A172 (cell line): ENCODE measurements around the gene USB1. TPM values are rescaled to one million over a fixed set of nuclear protein-coding genes. Genes with fewer than 3 reads are reported as not detected.
A peak's percentile ranks its signal among the peaks of the same experiment; 100 is the strongest.

Experiments used
- DNase-seq: peaks from one replicate; pipeline ENCODE4 v3.0.0-alpha.2; 2015; ENCODE audit warnings: low spot score
- total RNA-seq: library from RNA; depleted of rRNA; stranded (reverse); fragments of >200 nt; shearing (Covaris generic); gene quantifications from 2 replicates; pipeline ENCODE4 v1.2.3, GENCODE V29; 2014

USB1 gene
- total RNA-seq, 1 experiment from 2014 or later: 20.6 TPM

- DNase-seq: no peak
These were observed 17.6 kb downstream of the USB1 start for GRCh38 chr16:58018803-58019202.

GRCh38 chr16:58019866-58020538 lies 18.8 kb downstream of the USB1 start:
- DNase-seq: no peak

DNA sequence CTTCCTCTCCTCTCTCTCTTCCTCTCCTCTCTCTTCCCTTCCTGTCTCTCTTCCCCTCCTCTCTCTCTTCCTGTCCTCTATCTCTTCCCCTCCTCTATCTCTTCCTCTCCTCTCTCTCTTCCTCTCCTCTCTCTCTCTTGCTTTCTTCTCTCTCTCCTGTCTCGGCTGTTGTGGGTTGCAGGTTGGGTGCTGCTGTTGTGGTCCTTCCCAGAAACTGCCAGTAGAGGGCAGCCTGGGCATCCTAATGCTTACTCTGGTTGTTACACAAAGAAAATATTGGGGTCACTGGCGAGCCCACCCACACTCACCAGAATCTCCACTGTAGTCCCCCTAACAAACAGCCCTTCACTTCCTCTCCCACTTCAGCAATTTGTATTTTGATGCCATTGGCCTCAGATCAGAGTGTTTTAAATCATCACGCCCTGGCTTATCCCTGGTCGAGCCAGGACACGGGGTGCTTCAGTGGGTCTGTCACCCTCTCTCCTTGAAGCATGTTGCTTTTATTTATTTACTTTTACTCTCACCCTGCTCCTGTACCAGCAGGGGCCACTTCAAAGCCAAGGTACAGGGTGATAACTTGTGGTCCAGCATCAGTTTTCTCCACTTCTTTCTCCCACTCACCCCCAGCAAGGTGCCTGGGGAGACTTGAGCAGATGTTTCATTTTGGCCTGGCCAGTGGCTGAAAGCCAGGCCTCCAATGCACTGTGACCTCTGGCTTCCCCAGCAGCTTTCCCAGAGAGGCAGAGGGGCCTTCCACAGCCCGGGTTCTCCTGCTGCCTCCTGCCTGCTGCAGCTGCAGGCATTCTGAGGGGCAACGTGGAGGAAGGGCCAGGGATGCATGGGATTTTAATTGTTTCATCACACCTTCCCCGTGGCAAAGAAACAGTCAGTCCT lies 19.7 kb downstream of the USB1 start:
- DNase-seq: peak; percentile 43

DNA sequence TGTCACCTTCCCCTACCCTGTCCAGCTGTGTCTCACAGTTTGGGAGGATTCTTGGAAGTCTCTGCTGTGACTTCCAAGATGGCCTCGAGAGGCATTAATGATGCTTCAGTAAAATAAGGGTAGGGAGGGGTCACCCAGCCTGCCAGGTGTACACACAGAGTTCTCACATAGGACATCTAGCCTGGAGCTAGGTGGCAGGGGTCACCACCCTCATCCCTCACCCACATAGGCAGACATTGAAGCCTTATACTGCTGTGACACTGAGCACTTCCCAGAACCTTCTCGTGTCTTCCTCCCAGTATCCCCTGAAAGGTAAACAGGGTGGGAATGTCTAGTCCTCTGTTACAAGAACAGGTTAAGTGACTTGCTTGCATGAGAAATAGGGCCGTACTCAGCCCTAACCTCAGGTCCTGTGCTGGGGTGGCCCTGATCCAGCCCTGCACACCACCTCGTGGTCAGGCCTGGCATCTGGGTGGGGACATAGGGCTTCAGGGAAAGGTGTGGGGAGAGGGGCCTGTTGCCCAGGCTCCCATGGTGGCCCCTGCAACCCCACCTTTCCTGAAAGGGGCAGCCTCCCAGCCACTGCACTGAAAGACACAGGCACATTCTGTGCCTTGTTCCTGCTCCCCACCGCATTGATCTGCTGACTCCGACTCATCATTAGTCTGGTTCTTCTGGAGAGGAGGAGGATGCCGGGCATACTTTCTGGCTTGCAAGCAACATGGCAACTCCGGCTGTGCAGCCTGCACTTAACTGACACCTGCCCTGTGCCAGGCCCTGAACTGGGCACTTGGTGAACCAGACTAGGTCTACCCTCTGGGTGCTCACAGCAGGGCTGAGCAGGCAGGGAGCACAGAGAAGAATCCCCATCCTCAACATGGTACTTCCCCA lies 20.7 kb downstream of the USB1 start:
- peak; percentile 36 for DNase-seq

GRCh38 chr16:58022601-58023371 lies 21.6 kb downstream of the USB1 start:
- DNase-seq: peak; percentile 58

DNA sequence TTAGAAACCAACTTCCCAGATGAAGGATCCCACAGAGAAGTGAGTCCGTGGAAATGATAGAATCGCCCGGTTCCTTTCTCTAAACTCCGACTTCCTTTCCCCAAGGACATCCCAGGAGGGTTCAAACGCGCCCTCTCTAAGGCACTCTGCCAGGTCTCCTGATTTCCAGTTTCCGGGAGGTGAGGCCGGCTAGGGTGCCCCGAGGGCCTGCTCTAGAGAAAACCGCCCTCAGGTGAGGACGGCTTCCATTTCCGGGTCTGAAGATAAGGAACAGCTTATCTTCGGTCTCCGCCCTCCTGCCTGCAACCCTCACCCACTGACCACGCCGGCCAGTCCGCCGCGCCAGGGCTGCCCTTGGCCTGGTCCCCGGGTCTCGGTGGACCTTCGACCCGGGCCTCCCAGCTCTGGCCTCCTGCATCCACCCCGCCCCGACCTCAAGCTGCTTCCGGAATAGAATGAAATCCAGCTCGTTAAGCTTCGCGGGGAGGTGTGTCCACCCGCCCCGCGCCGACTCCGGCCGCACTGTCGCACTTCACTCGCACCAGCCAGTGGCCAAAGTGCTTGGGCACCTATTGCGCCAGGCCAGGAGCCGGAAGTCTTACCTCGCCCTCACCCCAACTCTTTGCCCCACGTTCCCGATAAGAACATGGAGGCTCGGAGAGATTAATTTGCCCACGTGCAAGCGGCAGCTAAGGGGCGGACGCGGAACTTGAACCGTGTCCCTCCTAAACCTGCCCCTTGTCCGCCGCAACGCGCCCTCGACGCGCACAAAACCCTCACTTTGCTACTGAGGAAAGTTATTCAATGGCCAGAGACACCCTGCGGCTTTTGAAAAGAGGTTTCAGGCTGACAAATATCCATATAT lies 23.5 kb downstream of the USB1 start:
- no peak for DNase-seq

- DNase-seq: peak; percentile 48
These were observed 24.3 kb downstream of the USB1 start, which contains the start of gene MMP15 for GRCh38 chr16:58025351-58026138. MMP15 (plus strand) TSS chr16:58025754; CDS start chr16:58026351, 597 bp downstream.

DNA sequence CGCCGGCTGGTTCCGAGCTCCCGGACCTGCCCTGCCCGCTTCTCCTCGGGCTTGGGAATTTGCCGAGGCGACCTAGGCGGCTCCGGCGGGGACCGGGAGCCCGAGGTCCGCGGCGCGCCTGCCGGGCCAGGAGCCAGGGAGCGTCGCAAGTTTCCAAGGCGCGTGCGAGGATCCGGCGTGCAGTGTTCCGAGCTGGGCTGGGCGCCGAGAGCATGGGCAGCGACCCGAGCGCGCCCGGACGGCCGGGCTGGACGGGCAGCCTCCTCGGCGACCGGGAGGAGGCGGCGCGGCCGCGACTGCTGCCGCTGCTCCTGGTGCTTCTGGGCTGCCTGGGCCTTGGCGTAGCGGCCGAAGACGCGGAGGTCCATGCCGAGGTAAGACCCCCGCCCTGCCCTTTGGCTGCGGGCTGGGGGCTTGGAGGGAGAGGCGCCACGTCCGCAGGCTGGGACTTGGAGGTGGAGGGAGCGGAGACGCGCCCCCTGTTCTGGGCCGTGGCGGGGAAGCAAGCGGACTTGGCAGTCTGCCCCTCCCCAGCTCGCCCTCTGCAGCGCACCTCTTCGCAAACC lies 25.0 kb downstream of the USB1 start:
- DNase-seq: no peak

DNA sequence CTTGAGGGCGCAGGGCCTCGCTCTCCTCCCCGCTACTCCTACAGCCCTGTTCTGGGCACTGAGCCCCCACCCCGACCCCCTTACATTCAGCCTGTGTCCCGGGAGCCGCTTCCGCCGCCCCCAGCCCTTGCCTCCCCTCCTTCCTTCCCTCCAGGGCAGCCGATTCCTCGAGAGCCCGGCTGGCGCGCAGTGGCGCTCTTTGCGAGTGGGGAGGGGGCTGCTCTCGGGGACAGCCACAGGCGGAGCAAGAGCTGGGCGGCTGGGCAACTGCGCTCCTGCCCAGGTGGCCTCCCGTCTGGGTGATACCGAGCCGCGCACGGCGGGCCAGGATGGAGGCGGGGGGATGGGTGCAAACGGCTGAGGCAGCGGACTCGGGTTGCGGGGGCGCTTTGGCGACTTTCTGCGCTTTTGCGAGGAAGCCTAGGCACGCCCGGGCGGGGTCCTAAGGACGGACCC lies 25.5 kb downstream of the USB1 start:
- DNase-seq: no peak

GRCh38 chr16:58027161-58027915 lies 26.1 kb downstream of the USB1 start:
- DNase-seq: no peak

DNA sequence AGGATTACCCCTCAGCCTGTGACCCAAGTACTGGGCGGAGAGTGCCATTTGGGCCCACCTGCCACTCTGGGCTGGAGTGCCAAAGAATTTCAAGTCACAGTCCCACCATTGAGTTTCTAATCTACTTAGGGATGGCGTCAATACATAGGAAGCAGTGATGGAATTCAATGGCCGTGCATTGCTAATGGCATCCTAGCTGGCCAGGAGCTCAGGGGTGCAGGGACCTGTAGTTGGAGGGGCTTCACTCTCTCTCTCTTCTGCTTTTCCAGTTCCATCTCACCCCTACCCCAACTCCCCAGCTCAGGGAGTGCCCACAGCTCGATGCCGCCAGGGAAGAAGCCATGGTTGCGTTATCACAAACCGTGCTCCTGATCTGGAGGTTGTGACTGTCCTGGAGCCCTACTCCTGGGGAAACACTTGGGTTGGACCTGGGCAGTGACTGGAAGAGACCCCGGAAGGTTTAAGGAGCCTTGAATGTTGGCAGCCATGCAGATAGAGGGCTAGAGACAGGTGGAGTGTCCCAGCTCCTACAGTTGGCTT lies 26.8 kb downstream of the USB1 start:
- DNase-seq: no peak

- no peak for DNase-seq
These were observed 27.4 kb downstream of the USB1 start for GRCh38 chr16:58028541-58029070.

DNA sequence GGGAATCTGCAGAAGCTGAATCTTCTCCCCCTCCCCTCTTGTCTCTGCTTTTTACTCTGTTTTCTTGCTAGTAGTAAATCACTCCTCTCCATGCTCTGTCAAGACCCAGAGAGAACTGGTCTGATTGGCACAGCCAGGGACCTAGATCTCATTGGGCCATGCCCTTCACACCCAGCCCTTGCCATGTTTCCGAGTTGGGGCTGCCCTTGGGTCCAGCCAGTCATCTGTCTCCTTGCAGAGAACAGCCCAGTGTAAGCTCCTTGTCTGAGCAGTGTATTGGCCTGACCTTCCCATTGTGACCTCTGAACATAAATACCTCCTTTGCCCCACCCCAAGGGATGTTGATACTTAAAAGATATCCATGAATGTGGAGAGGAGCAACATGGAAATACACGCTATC lies 28.2 kb downstream of the USB1 start:
- DNase-seq: no peak

GRCh38 chr16:58030136-58030840 lies 29.1 kb downstream of the USB1 start:
- DNase-seq: no peak

GRCh38 chr16:58031016-58031800 lies 30.0 kb downstream of the USB1 start:
- no peak for DNase-seq

- DNase-seq: no peak
These were observed 31.6 kb downstream of the USB1 start for GRCh38 chr16:58032710-58033293.
